HFF-Myc (cell line): ENCODE data around the gene CTBP2.

ENCODE experiments used
- DNase-seq: peaks from one replicate; pipeline ENCODE4 v3.0.0-alpha.2; 2011; ENCODE audit warnings: low read depth; ENCODE audit errors: extremely low read depth
- H3K4me3 ChIP-seq: replicated peaks from 2 replicates; pipeline ENCODE4 v1.5.1; 2011; ENCODE audit warnings: low read depth, mild to moderate bottlenecking, control low read depth, low read length
- TF ChIP-seq, protein P1 (sequence below): IDR thresholded peaks from 2 replicates; pipeline ENCODE4 v1.5.1; 2012; ENCODE audit warnings: mild to moderate bottlenecking, low read depth, low read length, control low read depth; ENCODE audit errors: missing control alignments

CTBP2 gene

DNA sequence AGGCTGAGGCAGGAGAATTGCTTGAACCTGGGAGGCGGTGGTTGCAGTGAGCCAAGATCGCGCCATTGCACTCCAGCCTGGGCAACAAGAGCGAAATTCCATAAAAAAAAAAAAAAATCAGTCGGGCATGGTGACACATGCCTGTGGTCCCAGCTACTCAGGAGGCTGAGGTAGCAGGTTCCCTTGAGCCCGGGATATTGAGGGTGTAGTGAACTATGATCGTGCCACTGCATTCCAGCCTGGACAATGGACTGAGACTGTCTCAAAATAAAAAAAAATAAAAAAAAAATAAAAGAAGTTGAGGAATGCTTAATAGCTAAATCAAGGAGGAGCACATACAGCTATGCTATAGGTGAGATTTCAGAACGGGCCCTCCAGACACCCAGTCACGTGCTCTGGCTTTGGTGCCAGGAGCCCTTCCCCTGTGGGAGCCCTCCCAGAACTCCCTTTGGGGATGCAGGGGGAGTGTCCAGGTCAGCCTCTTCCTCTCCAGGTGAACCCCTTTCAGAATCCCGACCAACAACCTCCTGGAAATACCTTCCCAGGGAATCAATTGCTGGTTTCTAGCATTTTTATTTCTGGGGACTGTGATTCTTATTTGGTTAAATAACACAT is 42.9 kb upstream of the CTBP2 start:
- no peak overlapping the region for H3K4me3 ChIP-seq
- no peak for DNase-seq
- TF ChIP-seq, protein P1, sequence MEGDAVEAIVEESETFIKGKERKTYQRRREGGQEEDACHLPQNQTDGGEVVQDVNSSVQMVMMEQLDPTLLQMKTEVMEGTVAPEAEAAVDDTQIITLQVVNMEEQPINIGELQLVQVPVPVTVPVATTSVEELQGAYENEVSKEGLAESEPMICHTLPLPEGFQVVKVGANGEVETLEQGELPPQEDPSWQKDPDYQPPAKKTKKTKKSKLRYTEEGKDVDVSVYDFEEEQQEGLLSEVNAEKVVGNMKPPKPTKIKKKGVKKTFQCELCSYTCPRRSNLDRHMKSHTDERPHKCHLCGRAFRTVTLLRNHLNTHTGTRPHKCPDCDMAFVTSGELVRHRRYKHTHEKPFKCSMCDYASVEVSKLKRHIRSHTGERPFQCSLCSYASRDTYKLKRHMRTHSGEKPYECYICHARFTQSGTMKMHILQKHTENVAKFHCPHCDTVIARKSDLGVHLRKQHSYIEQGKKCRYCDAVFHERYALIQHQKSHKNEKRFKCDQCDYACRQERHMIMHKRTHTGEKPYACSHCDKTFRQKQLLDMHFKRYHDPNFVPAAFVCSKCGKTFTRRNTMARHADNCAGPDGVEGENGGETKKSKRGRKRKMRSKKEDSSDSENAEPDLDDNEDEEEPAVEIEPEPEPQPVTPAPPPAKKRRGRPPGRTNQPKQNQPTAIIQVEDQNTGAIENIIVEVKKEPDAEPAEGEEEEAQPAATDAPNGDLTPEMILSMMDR, result no peak

DNA sequence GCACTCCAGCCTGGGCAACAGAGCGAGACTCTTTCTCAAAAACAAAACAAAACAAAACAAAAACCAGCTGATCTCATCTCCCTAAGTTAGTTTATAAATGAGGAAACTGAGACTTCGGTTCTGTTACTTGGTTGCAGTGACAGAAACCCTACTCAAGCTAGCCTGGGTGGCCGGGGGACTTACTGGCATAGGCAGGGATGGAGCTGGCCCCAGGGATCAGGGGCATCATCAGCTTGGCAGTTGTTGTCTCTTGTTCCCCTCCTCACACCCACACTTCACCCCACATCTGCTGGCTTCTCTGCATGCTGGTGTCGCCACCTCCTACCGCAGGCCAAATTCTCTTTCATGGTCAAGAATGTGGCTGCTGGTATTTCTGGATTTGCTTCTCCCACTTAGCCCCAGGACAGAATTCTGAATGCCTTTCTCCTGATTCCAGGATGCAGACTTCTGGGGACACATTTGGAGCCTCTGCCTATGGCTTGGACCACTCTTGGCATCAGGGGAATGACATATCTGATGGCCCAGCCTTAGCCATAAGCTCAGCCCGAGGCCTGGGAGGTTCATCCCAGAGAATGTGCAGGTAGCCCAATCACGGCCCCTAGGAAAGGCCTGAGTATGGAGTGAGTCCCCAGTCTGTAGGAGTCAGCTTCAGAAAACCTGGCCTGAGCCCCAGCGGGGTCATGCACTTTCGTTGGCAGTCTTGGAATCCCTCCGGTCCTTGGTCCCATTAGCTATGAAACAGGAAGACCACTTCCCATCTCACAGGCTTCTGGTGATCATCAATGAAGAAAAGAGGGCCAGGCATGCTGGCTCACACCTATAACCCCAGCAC is 41.6 kb upstream of the CTBP2 start:
- no peak overlapping the region for H3K4me3 ChIP-seq
- no peak for DNase-seq
- TF ChIP-seq, protein P1, result no peak

DNA sequence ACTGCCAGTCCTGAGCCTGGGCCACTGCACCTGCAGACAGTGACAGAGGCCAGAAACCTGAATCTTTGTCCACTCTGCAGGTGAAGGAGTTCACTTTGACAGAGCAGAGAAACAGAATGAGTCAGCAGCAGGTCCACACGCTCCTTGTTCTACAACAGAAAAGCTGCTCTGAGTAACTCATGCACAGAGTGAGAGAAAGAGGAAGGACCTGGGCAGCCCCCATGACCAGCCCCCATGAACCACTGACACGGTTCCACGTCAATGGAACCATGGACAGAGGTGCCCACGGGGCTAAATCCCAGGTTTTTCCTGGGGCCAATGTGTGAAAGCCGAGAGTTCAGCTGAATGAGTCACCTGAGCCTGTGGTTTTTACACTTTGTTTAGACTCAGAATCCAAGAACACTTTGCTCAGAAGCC is 40.8 kb upstream of the CTBP2 start:
- TF ChIP-seq, protein P1, result no peak
- no peak for DNase-seq
- no peak overlapping the region for H3K4me3 ChIP-seq

DNA sequence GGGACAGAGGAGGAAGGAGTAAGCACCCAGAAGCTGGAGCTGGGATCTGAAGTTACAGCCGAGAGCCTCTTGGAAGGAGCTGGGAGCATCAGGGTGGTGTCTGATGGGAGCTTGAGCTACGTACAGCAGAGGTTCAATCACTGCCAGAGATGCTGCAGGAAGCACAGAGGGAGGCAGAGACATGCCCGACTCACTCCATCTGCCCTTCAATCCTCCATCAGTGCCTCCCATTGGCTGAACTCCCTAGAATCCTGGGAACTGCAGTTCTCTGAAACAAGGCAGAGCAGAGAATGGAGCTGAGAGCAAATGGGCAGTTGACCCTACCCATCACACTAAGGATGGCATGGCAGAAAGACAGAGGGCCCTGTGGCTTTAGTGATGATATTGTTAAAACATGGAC is 40.0 kb upstream of the CTBP2 start:
- H3K4me3 ChIP-seq, result no peak overlapping the region
- TF ChIP-seq, protein P1, result no peak
- DNase-seq, result no peak

DNA sequence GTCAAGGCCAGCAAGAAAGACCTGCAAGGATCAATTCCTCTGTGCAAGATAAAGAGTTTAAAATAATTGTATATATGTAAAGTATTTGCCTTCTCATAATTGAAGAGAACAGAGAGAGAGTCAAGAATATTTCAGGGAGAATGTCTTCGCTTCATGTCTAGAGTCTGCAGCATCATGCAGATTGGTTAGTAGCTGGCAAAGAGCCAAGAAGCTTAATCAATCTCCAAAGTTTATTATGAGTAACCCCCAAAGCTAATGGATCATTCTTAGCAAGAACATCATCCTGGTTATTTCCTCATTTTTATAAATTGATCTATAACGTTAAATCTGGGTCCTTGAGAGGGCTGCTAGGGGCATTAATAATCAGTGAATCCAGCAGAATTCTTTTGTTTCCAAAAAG is 38.9 kb upstream of the CTBP2 start:
- H3K4me3 ChIP-seq, result no peak overlapping the region
- TF ChIP-seq, protein P1, result no peak
- DNase-seq, result no peak

DNA sequence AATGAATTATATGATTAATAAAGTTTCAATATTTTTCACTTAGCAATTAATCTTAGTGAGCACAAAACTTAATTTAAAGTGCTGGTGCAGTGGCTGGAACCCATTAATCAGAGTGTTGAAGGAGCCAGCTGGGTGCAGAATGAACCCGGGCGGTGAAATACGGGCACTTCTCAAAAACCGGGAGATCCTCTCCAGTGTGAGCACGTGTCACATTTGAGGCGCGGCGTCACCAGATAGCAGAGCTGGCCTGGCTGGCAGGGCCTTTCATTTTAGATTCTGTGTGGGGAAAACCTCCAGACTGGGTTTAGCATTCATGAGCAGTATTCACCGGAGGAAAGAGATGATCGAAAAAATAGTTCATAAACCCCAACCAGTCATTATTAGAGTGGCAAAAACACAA is 34.5 kb upstream of the CTBP2 start:
- no peak for DNase-seq
- TF ChIP-seq, protein P1, result no peak
- H3K4me3 ChIP-seq, result no peak overlapping the region
